HepG2 (cell line): ENCODE measurements around the gene ETHE1. TPM values are rescaled to one million over a fixed set of nuclear protein-coding genes. Genes with fewer than 3 reads are reported as not detected.

Source experiments
- AHDC1 ChIP-seq: sonication (generic); formaldehyde crosslinking; IDR thresholded peaks from 2 replicates; pipeline ENCODE4 v1.5.1; 2020; ENCODE audit warnings: mild to moderate bottlenecking, missing genetic modification reagents, borderline replicate concordance
- ARID5B ChIP-seq: IDR thresholded peaks from 2 replicates; pipeline ENCODE4 v1.4.0; 2020; ENCODE audit warnings: mild to moderate bottlenecking, missing genetic modification reagents
- DZIP1 ChIP-seq: sonication (generic); formaldehyde crosslinking; IDR thresholded peaks from 2 replicates; pipeline ENCODE4 v1.5.0; 2020; ENCODE audit warnings: mild to moderate bottlenecking, missing genetic modification reagents
- MAZ ChIP-seq, 2 experiments: sonication (generic) in 1 of 2; formaldehyde crosslinking in 1 of 2; IDR thresholded peaks; 2 replicates each; pipeline versions ENCODE4 v1.5.0 to v1.6.1; 2012 to 2020; ENCODE audit warnings: low read depth in 2 of 2, mild to moderate bottlenecking in 2 of 2, borderline replicate concordance in 1 of 2, improper control_type of control experiment in 1 of 2, low read length in 1 of 2, missing genetic modification reagents in 1 of 2, moderate library complexity in 1 of 2
- NFE2 ChIP-seq: sonication (generic); formaldehyde crosslinking; IDR thresholded peaks from 2 replicates; pipeline ENCODE4 v1.4.0; 2020; ENCODE audit warnings: missing genetic modification reagents
- SKIL ChIP-seq: sonication (generic); formaldehyde crosslinking; IDR thresholded peaks from 2 replicates; pipeline ENCODE4 v1.8.0; 2022; ENCODE audit warnings: missing genetic modification reagents, mild to moderate bottlenecking, moderate library complexity, borderline replicate concordance
- SOX6 ChIP-seq, 2 experiments: fragments of 450-650 bp in 1 of 2; sonication (generic) in 1 of 2; formaldehyde crosslinking in 1 of 2; IDR thresholded peaks; 2 replicates each; pipeline versions ENCODE4 v1.4.0 to v1.6.1; 2017 to 2020; ENCODE audit warnings: antibody characterized with exemption in 1 of 2, mild to moderate bottlenecking in 1 of 2, missing genetic modification reagents in 1 of 2
- ZBTB20 ChIP-seq: sonication (generic); formaldehyde crosslinking; IDR thresholded peaks from 2 replicates; pipeline ENCODE4 v1.8.1; 2023; ENCODE audit warnings: missing genetic modification reagents, low read depth, mild to moderate bottlenecking, borderline replicate concordance
- ZBTB21 ChIP-seq: sonication (generic); formaldehyde crosslinking; IDR thresholded peaks from 2 replicates; pipeline ENCODE4 v1.4.0; 2020; ENCODE audit warnings: missing genetic modification reagents
- ZNF577 ChIP-seq: sonication (generic); formaldehyde crosslinking; IDR thresholded peaks from 2 replicates; pipeline ENCODE4 v1.4.0; 2020; ENCODE audit warnings: mild to moderate bottlenecking, low read depth, missing genetic modification reagents, borderline replicate concordance
- polyA plus RNA-seq, 8 experiments: library from polyadenylated mRNA; depleted of rRNA in 3 of 8; stranded (reverse) in 7 of 8; unstranded in 1 of 8; fragments of >200 nt; fragmentation: Illumina TruSeq in 4 of 8; extraction: Trizol in 4 of 8; gene quantifications; 2 replicates each; pipeline versions ENCODE4 v1.2.1 to v1.2.3, GENCODE V29; 2011 to 2016; ENCODE audit warnings: low read depth in 4 of 8, missing spikeins in 1 of 8, mixed read lengths in 1 of 8; ENCODE audit not compliant: insufficient read depth in 1 of 8
- total RNA-seq, 5 experiments: library from RNA; depleted of rRNA; stranded (reverse); fragments of >200 nt; fragmentation: Illumina TruSeq; extraction: Trizol; gene quantifications; 2 replicates each; pipeline ENCODE4 v1.2.3, GENCODE V29; 2016; ENCODE audit warnings: low read depth in 1 of 5

The ETHE1 gene
- total and polyA plus RNA-seq, 2 of the 13 experiments (the other 11 are each of a cell fraction or from before 2014, with no cell fraction given): 32.5 to 58.4 TPM

GRCh38 chr19:43504426-43505185, 22.4 kb downstream of the ETHE1 start, which contains the start of gene PHLDB3 (continued):
- TF ChIP-seq AHDC1 (CRISPR knock-in tag) (no peak), ZBTB20 (CRISPR knock-in tag) (no peak), DZIP1 (CRISPR knock-in tag) (no peak), ZNF577 (CRISPR knock-in tag) (no peak), NFE2 (CRISPR knock-in tag) (no peak), SKIL (CRISPR knock-in tag) (no peak), MAZ (IDR thresholded peaks at IDR 0.05; ENCODE audit: borderline replicate concordance, low read depth, low read length) (no peak), MAZ (CRISPR knock-in tag; IDR thresholded peaks at IDR 0.05; ENCODE audit: low read depth) (no peak; the same call in 1 of the 2 replicates), ARID5B (CRISPR knock-in tag) (no peak), ZBTB21 (CRISPR knock-in tag) (no peak), SOX6 (IDR thresholded peaks at IDR 0.05) (no peak), SOX6 (CRISPR knock-in tag; IDR thresholded peaks at IDR 0.05) (no peak)
